ENCODE measurements around the gene SMAD5.

SMAD5 gene

DNA sequence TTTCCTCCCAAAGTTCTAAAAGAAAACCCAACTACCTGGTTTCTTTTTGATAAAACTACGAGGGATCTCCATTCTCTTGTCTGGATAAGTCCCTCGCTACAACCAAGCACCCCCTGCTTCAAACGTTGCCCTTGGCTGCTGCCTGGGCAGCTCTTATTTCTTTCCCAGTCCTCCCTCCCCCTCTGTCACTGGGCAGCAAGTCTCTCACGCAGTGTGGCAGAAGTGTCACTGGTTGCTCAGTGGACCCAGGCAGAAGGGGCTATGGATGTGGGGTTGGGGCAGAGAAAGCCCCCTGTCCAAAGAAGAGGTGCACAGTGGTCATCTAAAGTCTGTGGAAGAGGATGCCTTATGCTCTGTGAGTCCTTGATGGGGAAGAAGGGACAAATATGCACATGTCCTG is 67.5 kb downstream of the SMAD5 start:
- DNase-seq: no peak

DNA sequence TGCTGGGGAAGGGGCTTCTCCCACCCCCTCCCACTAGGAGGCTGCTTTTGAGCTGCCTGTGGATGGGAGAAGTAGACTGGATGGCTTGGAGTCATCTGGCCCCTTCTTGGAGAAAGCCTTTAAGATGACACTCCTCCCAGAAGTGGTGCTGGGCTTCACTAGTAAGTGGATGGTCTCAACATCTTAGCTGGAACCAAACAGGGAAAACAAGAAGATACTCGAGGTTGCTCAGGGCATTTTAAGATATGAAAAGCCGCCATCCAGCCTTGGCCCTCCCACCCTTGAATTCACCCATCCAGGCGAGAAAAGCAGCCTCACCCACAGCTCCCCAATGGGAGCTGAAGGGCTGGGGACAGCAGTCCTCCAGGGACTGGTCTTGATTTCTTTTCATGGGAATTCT is 68.1 kb downstream of the SMAD5 start:
- DNase-seq: no peak

DNA sequence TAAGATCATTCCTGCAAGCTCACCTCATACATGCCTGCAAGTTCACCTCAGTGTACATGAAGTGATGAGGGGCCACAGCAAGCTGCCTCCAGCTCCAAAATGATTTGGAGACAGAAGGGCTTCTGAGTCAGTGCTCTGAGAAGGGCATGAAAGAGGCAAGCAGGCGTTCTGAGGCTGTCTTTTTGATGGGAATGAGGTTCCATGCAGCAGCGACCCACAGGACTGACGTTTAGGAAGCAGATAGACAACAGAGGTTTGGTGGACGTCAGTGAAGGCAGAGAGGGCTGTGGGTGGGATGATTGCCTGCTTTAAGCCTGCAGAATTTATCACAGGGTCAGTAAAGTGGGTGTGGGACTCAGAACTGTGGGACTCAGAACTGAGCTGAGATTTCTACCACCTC is 69.2 kb downstream of the SMAD5 start:
- no peak for DNase-seq

DNA sequence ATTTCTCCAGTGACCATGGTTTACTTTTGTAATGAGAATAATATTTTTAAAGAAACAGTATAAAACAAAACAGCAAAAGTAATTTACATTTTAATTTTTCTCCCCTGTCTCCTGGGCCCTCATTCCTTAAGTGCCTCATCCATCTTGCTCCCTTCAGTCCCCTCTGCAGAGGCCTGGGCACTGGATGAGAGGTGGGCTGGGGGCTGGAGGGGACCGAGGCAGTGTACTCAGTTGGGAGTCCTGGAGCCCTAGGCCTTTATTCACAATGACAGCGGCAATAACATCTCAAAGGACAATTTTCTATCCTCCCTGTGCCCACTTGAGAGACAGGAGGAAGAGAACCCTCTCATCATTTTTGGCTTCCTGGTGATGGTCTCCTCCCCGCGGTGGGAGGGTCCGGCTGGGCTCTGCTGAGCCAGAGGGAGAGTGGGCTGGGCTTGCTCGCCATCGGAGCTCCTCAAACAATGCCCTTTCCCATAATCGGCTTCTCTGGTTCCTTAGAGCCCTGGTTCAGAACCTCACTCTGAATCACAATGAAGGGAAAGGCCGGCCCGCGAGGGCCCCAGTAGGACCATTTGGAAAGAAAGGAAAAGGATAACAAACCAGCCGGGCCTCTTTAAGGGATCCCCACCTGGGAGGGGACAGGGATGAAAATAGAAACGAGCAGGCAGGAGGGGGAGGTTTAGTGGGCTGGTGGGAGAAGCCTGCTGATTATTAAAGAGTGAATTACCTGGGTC is 70.0 kb downstream of the SMAD5 start:
- no peak for DNase-seq

DNA sequence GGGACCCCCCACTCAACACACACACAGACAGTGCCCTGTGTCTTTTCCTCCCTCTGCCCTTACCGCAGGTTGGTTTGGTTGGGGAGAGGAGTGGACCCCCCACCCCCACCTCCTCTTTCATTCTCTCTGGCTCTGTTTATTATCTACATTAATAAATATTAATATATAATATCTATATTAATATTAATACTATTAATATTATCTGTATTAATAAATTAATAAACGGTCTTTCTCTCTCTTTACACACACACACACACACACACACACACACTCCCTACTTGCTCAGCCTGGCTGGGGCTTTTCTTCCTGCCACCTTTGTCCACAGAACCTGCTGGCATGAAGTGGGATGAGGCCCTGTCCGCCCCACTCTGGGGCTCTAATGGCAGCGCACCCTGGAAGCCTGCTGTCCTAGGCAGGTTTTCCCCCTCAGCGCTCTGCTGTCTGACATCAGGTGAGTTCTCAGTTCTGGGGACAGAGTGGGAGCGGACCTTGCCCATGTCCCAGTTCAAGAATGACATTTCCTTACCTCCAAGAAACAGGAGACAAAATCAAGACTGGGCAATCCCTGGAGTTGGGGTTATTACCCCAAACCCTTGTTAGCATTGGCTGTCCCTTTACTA is 70.8 kb downstream of the SMAD5 start:
- DNase-seq: no peak

DNA sequence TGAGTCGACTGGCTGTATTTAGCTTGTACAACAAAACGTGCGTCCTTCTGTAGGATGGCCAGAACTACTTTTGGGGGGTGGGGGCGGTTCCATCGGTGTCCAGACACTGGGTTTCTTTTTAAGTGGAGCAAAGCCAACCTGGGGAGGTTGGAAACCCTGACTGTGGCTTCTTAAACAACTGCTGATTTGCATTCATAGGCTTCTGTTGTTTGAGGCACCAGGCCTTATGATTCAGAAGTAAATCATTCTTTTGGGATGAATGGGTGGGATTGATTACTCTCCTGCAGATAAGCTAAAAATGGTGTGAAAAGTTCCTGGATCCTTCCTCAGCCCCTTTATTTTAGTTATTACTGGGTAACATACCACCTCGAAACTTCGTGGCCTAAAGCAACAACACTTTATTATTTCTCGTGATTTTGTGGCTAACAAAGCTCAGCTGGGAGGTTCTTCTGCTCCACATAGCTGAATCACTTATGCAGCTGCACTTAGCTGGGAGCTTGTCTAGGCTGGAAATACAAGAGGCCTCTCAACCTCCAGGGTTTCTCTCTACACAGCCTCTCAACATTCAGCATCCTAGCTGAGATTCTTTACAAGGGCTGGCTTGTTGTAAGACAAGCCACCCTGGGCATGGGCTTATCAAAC is 72.5 kb downstream of the SMAD5 start:
- no peak for DNase-seq

DNA sequence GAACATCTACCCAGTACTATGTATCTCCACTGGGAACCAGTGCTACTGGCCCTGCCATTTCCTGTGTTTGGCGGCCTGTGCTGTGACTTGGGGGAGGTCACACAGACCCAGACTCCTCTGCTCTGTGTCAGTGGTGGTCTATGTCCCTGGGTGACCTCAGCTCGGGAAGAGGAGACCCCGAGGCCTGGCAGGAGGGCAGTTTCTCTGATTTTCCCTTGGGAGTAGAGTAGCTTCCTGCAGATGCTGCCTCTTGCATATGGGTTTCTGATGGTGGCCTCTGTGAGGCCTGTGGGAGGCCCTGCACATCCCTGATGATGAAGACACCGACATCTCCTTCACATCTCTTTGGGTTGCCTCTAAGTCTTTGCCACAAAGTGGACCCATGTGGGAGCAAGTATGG is 73.3 kb downstream of the SMAD5 start:
- no peak for DNase-seq

DNA sequence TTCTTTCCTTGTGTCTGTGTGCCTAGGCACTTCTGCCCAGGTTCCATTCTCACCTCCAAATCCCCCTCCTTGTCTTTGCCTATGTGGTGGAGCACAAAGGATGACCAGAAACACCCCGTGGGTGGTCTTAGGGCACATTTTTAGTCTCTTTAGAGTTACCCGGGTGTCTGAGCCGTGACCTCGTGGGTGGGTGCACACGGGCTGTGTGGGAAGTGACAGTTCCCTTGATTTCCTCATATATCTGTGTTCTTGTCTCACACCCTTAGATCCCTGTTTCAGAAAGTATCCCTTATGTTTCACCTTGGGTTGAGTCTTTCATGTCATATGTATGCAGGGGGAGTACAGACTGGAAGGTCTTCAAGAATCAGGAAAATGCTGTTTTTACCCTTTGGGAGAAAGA is 73.7 kb downstream of the SMAD5 start:
- no peak for DNase-seq

DNA sequence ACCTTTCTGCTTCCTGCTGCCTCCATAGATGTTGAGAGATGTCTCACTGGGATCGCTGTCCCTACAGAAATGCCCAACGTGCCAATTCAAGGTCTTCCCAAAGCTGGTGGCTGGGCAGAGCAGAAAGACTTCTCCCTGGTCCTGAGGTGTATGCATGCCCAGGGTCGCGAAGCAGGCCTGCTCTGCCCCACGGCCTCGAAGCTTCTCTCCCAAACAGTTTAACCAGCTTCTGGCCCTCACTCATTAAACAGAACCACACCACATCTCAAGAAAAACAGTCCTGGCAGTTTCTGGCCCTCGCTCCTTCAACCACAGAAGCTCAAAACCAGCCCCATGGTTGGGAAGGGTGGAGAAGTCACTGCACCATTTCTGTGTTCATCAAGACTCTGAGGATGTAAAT is 75.0 kb downstream of the SMAD5 start:
- DNase-seq: no peak

DNA sequence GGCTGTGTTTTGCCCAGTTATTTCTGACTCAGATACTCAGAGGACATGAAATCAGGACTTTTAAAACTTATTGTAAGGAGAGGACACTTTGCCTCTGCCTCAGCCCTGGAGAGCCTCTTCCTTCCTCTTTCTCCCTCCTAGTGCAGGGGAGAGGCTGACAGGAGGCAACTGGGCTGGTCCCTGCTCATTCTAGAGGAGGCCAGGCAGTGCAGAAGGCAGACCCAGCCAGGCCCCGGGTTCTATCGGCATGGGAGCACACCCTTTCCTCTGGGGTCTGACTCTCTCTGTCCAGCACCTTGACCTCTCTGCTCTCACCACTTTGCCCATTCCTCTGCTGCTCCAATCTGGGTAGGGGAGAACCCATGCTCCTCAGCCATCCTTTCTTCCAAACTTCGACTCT is 76.3 kb downstream of the SMAD5 start:
- no peak for DNase-seq

DNA sequence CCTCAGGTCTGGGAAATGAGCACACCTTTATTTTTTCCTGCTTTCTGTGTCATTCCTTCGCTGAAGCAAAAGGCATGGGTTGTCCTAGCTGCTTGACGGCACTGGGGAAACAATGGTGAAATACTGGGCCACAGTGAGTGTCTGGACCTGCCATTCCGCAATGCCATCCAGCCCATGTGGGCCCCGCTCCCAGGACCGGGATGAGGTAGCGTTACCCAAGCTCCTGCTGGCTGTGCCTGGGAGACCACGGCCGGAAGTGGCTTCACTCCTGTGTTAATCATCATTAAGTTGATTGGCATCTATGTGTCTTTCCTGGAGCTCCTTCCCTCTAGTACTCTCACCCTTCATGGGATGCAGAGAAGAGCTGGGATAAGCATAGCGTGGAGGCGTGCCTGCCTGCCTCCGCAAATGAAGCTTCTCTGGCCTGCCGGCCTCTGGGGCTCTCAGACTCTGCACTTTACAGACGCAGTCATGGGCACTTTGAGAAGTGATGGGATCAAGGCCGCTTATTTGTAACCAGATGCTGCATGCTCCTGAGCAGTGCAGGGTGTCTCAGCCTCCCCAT is 76.8 kb downstream of the SMAD5 start:
- DNase-seq: no peak

DNA sequence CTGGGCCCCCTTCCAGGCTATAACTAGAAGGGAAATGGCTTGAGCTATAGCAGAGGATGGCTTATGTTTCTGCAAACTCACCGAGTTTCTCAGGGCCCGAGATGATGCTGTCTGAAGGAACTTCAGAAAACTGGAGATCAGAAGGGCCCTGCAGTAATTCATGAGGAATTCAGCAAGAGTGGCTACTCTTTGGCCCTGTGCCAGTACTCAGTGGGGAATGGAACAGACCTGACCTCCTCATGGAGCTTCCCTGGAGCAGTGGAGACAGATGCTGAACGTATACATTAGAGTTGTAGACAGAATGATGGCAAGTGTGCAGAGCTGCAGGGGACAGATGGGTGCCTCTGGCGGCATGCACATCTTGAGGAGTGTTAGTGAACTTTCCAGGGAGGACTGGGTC is 77.6 kb downstream of the SMAD5 start:
- no peak for DNase-seq

DNA sequence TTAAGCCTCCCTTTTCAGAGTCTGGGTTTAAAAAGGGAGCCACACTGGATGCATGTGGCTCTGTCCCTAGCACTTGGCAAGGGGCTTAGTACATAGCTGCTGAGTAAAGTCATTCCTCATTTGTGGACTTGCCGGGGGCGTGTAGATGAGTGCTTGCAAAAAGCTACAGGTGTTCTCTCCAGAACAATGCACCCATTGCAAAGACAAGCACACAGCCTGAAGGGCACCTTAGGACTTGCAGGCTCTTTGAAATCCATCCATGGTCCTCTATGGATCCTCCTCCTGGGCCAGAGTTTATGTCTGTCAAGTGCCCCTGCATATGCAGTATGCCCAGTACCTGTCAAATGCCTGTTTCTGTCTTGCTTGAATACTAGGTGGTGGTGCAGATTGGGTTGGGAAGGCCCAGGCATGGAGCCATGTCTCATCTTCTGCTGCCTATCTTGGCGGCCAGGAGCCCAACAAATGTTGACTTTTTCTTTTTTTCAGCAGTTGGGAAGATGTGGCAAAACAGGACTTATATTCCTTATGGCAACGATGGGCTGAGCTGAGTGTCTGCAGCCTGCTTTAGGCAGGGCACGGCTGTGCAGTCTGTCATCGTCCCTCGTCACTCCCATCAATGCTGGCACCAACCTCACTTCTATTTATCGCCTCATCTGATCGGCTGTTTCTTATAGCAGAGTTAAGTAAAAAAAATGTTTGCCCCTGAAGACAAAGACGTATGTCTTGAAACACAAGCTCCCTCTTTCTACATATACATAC is 78.8 kb downstream of the SMAD5 start:
- no peak for DNase-seq

DNA sequence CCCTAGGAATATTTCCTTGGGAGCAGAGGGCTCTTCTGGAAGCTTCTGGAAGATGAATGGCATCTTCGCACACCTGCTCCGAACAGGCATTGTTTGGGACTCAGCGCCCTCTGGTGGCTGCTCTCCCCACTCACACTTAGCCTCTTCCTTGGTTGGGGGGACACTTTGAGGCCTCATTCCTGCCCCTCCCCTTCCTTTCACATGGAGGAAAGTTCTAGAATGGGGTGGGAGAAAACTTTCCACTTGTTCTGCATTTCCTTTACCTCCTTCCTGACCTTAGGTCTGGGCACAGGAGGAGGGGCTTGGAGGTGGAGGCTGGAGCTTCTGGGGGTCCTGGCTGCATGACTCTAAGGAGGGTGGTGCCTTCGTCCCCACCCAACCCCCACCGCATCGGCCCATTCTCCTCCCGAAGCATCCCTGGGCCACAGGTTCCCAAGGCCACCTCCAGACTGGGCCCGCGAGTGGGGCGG is 79.6 kb downstream of the SMAD5 start:
- DNase-seq: peak; percentile 12

DNA sequence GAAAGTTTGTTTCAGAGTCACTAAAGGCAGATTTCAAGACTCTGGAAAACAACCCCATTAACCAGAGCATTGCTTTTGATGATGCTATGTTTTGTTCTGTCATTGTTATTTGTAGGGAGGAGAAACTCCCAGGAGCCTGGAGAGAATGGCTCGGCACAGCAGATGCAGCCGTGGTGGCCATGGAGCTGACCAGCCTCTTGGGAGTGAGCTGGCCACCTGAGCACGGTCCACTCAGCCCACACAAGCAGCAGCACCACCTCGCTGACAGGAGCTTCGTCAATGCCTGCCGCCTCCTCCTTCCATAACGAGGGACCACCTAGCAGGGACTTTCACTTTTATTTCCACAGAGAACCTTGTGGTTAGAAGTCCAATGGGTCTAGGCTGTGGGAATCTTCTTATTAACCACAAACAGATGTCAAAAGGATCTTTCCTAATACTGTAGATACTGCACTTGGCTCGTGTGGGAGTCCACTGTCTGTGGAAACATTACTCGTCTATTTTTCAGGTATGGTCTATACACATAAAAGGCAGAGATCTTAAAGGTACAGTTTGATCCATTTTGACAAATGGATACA is 81.4 kb downstream of the SMAD5 start:
- DNase-seq: no peak

DNA sequence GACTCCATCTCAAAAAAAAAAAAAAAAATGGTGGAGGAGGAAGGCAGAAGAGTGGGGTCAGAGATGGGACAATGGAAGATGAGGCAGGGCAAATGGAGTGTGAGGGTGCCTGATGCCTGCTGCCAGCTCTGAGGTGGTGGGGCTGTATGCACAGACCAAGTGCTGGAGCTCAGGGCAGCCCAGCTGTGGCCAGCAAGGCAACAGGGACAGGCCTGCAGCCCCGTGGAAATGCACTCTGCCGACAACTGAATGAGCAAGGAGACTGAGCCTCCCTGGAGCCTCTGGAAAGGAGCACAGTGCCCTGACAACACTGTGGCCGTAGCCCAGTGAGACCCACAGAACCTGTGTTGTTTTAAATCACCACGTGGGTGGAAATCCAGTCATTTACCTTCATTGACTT is 83.2 kb downstream of the SMAD5 start:
- no peak for DNase-seq

DNA sequence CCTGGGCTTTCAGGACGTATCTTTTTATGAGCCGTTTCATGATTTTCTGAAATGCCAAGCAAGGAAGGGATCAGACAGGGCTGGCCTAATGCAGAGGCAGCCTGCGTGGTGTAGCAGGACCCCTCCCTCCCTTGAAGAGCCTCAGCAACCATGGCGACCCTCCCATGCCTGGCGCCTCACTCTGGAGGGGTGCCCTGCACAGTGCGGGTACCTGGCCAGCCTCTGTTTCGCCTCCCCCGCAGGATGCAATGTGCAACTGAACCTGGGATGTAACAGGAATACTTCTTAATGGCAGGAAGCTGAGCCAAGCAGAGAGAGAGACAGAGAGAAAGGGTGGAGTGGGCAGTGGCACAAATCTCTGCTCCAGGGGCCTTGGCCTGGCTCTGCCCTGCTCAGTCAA is 83.6 kb downstream of the SMAD5 start:
- no peak for DNase-seq

DNA sequence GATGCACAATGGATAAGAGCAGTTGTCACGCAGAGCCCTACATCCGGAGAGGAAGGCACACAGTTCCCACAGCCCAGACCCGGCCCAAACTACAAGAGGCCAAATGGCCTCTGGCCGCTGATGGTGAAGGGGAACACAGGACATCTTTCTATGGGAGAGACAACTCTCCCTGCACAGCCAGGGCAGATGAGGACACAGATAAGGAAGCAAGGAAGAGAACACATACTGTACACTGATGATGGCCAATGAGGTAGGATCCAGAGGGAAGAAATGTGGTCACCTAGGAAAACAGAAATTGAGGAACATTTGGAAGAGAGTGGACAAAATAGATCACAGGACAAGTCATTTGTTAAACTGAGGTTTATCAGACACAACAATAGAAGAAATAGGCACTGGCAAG is 88.7 kb downstream of the SMAD5 start:
- DNase-seq: no peak

DNA sequence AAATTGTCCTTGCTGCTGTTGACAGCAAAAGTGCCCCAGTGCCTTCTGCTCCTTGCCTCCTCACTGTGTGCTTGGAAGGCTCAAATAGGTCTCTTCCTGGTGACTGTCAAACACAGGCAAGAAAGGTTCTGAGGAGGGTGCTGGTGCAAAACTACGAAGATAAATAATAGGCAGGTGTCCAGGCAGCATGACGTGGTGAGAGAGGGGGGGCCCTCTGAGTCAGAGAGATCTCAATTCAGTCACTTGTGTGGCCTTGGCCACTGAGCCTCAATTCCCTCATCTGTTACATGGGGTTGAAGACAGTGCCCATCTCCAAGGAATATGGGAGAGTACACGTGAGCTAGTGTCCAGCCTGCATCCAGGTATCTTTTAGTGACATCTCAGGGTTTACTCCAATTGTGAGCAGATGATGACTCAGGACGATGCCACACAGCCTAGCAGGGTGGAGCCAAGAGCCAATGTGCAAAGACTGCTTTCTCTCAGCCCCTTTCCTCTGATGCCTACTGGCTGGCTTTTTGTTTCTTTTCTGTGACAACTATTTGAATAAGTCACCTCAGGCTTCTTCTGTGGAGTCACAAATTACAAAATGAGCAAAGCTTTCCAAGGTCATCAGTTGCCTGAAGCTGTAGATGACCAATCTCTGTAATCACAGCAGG is 90.1 kb downstream of the SMAD5 start:
- DNase-seq: no peak

DNA sequence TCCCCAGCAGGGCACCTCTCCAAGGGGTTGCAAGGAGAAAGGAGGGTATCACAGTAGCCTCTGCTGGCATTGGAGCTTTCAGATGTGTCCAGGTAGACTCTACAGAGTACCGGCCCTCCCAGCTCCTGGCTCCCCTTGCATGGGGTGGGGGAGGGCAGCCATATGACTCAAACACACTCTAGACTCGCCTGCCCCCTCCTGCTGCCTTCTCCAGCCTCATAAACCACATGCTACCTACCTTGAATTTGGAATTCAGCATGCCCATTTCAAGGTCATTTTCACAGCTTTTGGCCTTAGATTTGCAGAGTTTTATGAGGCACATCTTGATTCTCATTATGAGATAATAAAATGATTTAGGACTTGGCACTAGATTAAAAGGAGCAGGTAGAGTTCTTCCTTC is 93.2 kb downstream of the SMAD5 start:
- DNase-seq: no peak

DNA sequence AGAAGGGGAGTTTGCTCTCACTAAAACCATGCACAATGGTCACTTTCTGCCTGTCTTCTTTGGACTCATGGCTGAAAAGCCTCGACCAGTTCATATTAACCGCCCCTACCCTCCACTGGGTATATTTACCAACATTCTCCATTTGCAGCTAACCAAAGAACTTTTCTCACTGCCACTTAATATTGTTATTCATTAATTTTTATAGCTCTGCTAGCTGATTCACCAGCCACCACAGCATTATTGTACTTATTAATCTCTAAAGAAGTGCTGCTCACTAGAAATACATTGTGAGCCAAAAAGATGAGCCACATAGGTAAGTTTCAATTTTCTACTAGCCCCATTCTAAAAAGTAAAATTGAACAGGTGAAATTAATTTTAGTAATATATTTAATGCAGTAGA is 93.8 kb downstream of the SMAD5 start:
- DNase-seq: no peak

DNA sequence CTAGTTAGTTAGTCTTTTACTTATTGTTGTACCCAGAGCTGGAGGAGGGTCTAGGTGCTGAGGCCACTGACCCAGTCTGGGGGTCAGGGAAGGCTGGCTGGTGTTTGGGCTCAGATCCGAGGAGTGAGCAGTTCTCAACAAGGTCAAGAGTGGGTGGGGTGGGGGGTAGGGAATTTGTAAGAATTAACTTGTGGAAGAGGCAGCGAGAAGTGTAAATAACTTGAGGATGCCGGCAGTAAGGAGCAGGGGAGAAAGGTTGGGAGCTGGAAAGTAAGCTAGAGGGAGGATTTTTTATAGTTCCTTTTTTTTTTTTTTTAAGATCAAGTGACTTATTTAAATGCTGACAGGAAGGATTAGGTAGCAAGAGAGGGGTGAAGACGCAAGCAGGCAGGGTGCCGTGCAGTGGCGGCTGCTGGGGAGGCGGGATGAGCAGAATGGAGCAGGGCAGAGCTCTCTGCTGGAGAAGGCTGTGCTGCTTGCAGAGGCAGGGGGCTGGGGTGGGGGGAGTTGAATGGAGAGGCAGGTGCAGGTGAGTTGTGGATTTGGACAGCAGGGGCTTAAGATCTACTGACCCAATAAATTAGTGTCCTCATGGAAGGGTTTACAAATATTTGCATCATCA is 95.6 kb downstream of the SMAD5 start:
- DNase-seq: no peak

All from activated effector memory CD4-positive, alpha-beta T cell treated with Interleukin-2 at 50 U/mL for 16 hours (primary cell).